ENCODE results near the gene UBIAD1.

- no peak for TF ChIP-seq CTCF (IDR thresholded peaks at IDR 0.05; ENCODE audit: insufficient read depth, low read depth, low read length)
- TF ChIP-seq EZH2 (IDR thresholded peaks at IDR 0.05; ENCODE audit: insufficient read depth, low read length) = no peak
Measured at GRCh38 chr1:11334821-11335220, 61.8 kb downstream of the UBIAD1 start.
